OCI-M2 (cell line): Measurements from ENCODE around the gene CACNA2D1.
"Not testable (repeated sequence)": the region's sequence is repeated elsewhere in the genome, so short reads cannot be mapped to it uniquely, and the experiment has no call there.

Experiments used
- DNase-seq: peaks from one replicate; lab custom pipeline; 2025; ENCODE audit not compliant: unreplicated experiment; lab: John Stamatoyannopoulos, UW

Gene CACNA2D1

GRCh38 chr7:82393840-82394220 is 49.7 kb downstream of the CACNA2D1 start:
- no peak for DNase-seq

GRCh38 chr7:82393076-82393839 is 50.3 kb downstream of the CACNA2D1 start:
- DNase-seq, result no peak

- no peak for DNase-seq
Observed at GRCh38 chr7:82390936-82391335, 52.6 kb downstream of the CACNA2D1 start.

- no peak for DNase-seq
Observed at GRCh38 chr7:82389876-82390275, 53.7 kb downstream of the CACNA2D1 start.

DNA sequence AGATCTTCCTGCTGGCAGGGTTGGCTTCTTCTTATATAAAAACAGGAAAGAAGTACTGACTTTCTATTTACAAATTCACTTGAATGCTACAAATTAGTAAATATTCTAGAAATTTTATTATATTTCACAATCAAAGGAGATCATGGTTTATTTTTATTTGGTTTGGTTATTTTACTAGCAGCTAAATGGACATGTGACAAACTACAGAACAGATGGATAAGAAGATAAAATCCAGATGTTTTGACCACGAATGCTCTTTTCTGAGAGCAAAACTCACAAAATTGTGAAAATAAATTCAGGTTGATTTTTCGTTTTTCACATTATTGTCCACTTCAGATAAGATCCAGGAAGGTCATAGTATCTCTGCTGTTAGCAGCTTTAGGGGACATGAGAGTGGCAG is 55.4 kb downstream of the CACNA2D1 start:
- no peak for DNase-seq

DNA sequence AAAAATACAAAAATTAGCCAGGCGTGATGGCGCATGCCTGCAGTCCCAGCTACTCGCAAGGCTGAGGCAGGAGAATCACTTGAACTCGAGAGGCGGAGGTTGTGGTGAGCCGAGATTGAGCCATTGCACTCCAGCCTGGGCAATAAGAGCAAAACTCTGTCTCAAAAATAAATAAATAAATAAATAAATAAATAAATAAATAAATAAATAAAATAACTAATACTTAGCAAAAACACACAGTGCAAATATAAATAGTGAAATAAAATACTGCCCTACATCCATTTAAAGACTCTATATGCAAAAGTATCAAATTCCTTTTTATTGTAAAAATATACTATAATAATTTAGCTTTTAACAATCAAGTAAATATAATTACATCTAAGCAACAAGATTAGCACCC is 57.0 kb downstream of the CACNA2D1 start:
- not testable (repeated sequence) for DNase-seq

GRCh38 chr7:82384779-82385178 is 58.8 kb downstream of the CACNA2D1 start:
- DNase-seq, result no peak

- no peak for DNase-seq
Observed at GRCh38 chr7:82384051-82384464, 59.5 kb downstream of the CACNA2D1 start.

- no peak for DNase-seq
Observed at GRCh38 chr7:82382276-82382675, 61.3 kb downstream of the CACNA2D1 start.

GRCh38 chr7:82376739-82377138 is 66.8 kb downstream of the CACNA2D1 start:
- DNase-seq, result no peak

DNA sequence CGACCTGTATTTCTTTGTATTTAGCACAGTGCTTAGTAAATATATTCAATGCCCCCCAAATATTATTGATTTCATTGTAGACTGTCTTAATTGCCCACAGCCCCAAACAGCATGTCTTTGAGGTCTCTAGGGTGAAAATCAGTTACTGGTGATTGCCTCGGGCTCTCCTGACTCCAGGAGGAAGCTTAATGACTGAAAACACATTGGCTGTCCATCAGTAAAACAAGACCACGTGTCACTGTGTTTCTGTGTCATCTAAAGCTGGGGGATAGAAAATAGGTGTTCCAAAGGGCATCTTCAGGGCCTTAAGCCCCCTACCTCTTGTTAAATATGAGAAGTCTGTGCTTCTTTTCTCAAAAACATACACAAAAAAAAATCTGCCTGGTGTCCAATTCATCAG is 67.9 kb downstream of the CACNA2D1 start:
- DNase-seq, result no peak

DNA sequence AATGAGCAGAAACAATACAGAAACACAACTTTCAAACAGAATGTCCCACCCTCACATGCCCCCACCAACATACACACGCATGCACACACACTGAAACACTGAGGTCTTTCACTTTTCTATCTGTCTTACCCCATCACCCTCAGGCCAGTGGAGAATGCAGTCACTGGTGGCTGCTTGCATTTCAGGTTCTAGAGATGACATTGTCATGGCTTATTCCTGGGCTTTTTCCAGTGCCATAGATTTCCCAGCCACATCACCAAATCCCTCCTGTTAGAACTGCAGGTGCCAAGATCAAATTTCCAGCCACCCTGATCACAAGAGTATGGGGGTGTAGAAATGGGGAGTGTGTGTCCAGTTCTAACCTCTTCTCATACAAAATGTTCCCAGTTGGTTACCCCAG is 68.4 kb downstream of the CACNA2D1 start:
- no peak for DNase-seq

DNA sequence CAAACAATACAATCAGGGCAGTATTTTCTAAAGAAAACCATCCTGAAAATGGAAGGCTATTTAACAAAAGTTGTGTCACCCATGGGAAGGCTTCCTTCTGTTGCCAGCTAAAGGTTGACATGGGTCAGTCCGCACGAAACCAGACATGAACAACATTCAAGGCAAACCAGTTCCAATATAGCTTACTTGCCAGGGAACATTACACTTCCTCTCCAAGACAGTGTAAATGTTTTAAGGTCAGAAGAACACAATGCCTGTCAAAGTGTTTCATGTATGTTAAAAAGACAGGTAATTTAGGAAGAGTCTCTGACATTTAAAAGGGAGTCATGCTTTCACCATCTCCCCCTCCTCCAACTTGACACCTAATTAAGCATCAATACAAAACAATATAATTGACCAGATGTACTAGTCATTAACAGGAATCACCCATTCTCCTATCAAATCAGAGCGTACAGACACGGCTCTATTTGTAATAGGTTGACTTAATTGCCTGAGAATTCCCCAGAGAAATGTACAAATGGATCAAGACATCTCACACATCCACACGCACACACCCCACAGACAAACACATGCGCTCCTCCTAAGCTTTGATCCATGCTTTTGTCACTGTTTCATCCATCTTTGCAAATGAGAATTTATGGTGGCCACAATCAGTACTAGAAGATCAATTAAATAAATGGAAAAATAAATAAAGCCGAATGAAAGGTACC is 69.5 kb downstream of the CACNA2D1 start:
- no peak for DNase-seq

GRCh38 chr7:82364671-82365070 is 78.9 kb downstream of the CACNA2D1 start:
- DNase-seq, result no peak

DNA sequence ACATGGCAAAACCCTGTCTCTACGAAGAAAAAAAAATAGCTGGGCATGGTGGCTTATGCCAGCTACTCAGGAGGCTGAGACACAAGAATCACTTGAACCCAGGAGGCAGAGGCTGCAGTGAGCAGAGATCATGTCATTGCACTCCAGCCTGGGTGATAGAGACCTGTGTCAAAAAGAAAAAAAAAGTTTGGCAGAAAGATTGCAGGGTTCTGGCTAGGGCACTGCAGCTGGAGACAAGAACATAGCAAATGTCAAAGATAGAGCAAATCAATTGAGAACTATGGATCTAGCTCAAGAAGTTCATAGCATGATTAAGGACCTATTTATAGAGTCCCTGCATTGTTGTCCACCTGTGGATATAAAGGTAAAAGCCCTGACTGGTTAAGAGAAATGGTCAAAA is 79.5 kb downstream of the CACNA2D1 start:
- DNase-seq, result no peak

- no peak for DNase-seq
Observed at GRCh38 chr7:82362129-82362706, 81.4 kb downstream of the CACNA2D1 start.

DNA sequence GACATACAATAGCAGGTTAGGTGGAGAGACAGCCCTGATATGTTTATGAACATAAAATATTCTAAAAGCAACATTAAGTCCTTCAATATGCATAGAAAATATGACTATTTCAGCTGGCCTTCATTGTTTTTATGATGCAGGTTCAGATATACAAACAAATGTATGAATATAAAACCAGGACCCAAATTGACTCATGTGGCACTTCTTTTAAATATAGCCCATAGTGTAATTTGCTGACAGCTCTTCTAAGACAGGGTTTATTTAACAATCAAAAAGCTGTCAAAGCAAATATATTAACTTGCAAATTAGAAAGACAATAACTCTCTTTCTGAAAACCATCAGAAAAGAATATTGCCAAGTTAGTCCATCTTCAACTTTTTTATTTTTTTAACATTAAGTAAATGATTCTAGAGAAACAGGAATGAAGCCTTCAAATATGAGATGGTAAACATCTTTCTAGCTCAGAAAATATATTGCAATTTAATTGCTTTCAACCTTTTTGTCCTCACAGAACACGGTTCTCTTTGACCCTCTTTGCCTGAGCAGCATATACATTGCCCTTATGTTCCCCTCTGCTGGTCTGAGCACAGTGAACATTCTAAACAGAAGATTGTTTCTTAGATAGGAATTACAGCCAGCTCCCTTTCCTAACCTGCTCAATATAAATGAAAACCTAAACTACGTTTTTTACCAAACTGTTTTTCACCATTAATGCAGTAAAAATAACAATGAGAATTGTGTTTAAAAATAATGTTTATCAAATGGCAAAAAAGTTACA is 82.8 kb downstream of the CACNA2D1 start:
- no peak for DNase-seq

DNA sequence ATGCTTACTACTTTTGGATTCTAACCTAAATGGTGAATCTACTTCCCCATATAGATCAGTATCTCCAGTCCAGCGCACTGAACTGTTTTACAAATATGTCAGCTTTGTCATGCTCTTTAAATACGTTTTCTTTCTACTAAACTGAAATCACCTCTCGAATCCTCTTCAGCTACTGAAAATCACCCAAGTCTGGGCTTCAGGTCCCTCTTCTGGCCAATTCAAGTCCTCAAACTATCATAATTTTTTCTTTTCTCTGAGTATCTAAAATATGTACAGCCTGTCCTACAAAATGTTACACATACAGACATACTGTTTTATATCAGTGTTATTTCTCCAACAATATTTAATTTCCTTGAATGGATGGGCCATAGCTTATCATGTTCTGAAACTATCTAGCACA is 84.2 kb downstream of the CACNA2D1 start:
- no peak for DNase-seq

DNA sequence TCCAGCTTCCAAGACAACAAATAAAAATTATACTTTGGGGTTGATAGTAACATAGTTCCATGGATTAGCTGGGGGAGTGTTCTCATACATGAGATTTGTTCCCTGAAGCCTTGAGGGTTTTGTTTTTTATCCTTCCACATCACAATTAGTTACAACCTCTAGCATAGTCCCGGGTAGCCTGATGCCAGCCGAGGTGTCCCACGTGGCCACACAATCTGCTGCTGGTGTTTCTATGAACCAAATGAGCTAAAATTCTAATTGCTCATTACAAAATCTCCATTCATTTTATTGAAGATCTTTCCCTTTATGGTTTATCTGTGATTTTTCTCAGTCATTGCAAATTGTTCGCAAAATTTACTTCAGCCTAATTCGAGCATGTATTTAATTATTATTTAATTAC is 84.7 kb downstream of the CACNA2D1 start:
- no peak for DNase-seq

- no peak for DNase-seq
Observed at GRCh38 chr7:82358009-82358578, 85.5 kb downstream of the CACNA2D1 start.

GRCh38 chr7:82348251-82348650 is 95.3 kb downstream of the CACNA2D1 start:
- no peak for DNase-seq
